ENCODE data around the gene RRH.
A peak's percentile ranks its signal among the peaks of the same experiment; 100 is the strongest.

DNA sequence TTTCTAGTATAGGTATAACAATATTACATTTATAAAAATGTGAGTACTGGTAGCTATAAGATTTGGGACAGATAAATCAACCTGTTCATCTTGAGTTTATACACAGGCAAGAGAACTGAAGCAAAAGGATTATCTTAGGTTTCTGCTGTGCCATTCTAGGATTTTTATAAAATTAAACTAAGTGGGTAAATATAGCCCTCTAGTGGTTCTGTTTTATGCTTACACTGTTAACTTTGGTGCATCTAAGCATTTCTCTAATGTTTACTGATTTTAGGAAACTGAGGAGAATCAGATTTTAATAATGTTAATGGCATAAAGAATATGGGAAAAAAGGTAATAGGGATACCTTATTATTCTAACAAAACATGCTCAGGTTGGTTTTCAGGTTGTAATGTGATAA lies 1.1 kb upstream of the RRH start:
- TF ChIP-seq, protein P1, sequence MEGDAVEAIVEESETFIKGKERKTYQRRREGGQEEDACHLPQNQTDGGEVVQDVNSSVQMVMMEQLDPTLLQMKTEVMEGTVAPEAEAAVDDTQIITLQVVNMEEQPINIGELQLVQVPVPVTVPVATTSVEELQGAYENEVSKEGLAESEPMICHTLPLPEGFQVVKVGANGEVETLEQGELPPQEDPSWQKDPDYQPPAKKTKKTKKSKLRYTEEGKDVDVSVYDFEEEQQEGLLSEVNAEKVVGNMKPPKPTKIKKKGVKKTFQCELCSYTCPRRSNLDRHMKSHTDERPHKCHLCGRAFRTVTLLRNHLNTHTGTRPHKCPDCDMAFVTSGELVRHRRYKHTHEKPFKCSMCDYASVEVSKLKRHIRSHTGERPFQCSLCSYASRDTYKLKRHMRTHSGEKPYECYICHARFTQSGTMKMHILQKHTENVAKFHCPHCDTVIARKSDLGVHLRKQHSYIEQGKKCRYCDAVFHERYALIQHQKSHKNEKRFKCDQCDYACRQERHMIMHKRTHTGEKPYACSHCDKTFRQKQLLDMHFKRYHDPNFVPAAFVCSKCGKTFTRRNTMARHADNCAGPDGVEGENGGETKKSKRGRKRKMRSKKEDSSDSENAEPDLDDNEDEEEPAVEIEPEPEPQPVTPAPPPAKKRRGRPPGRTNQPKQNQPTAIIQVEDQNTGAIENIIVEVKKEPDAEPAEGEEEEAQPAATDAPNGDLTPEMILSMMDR (IDR thresholded peaks at IDR 0.05; ENCODE audit: borderline replicate concordance, extremely low read depth, low read length, poor library complexity, severe bottlenecking) = peak; percentile 65
- no peak for TF ChIP-seq EZH2 (IDR thresholded peaks at IDR 0.05; ENCODE audit: borderline replicate concordance, low read depth, low read length, severe bottlenecking)
